Liver (tissue), 9 donors: ENCODE data around the gene EYA4. TPM values are rescaled to one million over a fixed set of nuclear protein-coding genes. Genes with fewer than 3 reads are reported as not detected.

Experiments used
- DNase-seq: peaks from one replicate; pipeline ENCODE4 v3.0.0-alpha.2; 2017; ENCODE audit warnings: low spot score
- H3K27ac ChIP-seq, 2 donors: one replicate each; pipeline ENCODE4 v1.7.0; 2013; ENCODE audit warnings: inconsistent platforms in 2 of 2, low read length in 2 of 2, control low read depth in 1 of 2, low read depth in 1 of 2, mild to moderate bottlenecking in 1 of 2
- H3K27me3 ChIP-seq, 4 donors: one replicate each; pipeline versions ENCODE4 v1.6.1 to v1.7.0; 2013; ENCODE audit warnings: low read length in 3 of 4, inconsistent platforms in 1 of 4, mild to moderate bottlenecking in 1 of 4, moderate library complexity in 1 of 4; ENCODE audit not compliant: control insufficient read depth in 4 of 4, insufficient read depth in 4 of 4
- H3K36me3 ChIP-seq, 4 donors: one replicate each; pipeline versions ENCODE4 v1.6.1 to v1.7.0; 2013; ENCODE audit warnings: low read length in 3 of 4, mild to moderate bottlenecking in 3 of 4, low read depth in 1 of 4, moderate library complexity in 1 of 4; ENCODE audit not compliant: control insufficient read depth in 4 of 4, insufficient read depth in 3 of 4
- H3K4me1 ChIP-seq, 4 donors: one replicate each; pipeline versions ENCODE4 v1.6.1 to v1.7.0; 2013; ENCODE audit warnings: low read length in 3 of 4, mild to moderate bottlenecking in 3 of 4, moderate library complexity in 1 of 4; ENCODE audit not compliant: control insufficient read depth in 4 of 4, insufficient read depth in 4 of 4
- H3K4me3 ChIP-seq, 3 donors: one replicate each; pipeline versions ENCODE4 v1.6.1 to v1.7.0; 2013; ENCODE audit warnings: low read length in 3 of 3, control low read depth in 1 of 3, low read depth in 1 of 3, mild to moderate bottlenecking in 1 of 3
- H3K9ac ChIP-seq, 2 donors: one replicate each; pipeline ENCODE4 v1.7.0; 2013; ENCODE audit warnings: low read length in 2 of 2, mild to moderate bottlenecking in 2 of 2, moderate library complexity in 2 of 2, control low read depth in 1 of 2, low read depth in 1 of 2
- H3K9me3 ChIP-seq, 4 donors: one replicate each; pipeline versions ENCODE4 v1.6.1 to v1.7.0; 2013; ENCODE audit warnings: low read length in 3 of 4; ENCODE audit not compliant: control insufficient read depth in 4 of 4
- ATF3 ChIP-seq: IDR thresholded peaks from 2 replicates; pipeline ENCODE4 v1.6.1; 2016; ENCODE audit warnings: antibody characterized with exemption
- EGR1 ChIP-seq, 2 donors: IDR thresholded peaks; 2 replicates each; pipeline ENCODE4 v1.6.1; 2016 to 2018; ENCODE audit warnings: antibody characterized with exemption in 2 of 2, low read depth in 2 of 2
- HNF4A ChIP-seq, 2 donors: conservative IDR thresholded peaks; 2 replicates each; pipeline ENCODE4 v1.6.1; 2016; ENCODE audit warnings: antibody characterized with exemption in 2 of 2, mild to moderate bottlenecking in 2 of 2
- HNF4G ChIP-seq: IDR thresholded peaks from 2 replicates; pipeline ENCODE4 v1.6.1; 2016; ENCODE audit warnings: antibody characterized with exemption
- JUND ChIP-seq, 2 donors: IDR thresholded peaks; 2 replicates each; pipeline ENCODE4 v1.6.1; 2016; ENCODE audit warnings: antibody characterized with exemption in 2 of 2
- MAX ChIP-seq: IDR thresholded peaks from 2 replicates; pipeline ENCODE4 v1.6.1; 2016; ENCODE audit warnings: antibody characterized with exemption
- NR2F2 ChIP-seq: IDR thresholded peaks from 2 replicates; pipeline ENCODE4 v1.6.1; 2016; ENCODE audit warnings: antibody characterized with exemption
- RXRA ChIP-seq, 2 donors: IDR thresholded peaks; 2 replicates each; pipeline ENCODE4 v1.6.1; 2017 to 2018; ENCODE audit warnings: antibody characterized with exemption in 2 of 2, mild to moderate bottlenecking in 1 of 2
- SP1 ChIP-seq: IDR thresholded peaks from 2 replicates; pipeline ENCODE4 v1.6.1; 2018; ENCODE audit warnings: antibody characterized with exemption, mild to moderate bottlenecking
- TAF1 ChIP-seq: conservative IDR thresholded peaks from 2 replicates; pipeline ENCODE4 v1.6.1; 2016; ENCODE audit warnings: antibody characterized with exemption, mild to moderate bottlenecking
- YY1 ChIP-seq: IDR thresholded peaks from 2 replicates; pipeline ENCODE4 v1.6.1; 2016; ENCODE audit warnings: antibody characterized with exemption, mild to moderate bottlenecking
- ZBTB33 ChIP-seq: IDR thresholded peaks from 2 replicates; pipeline ENCODE4 v1.6.1; 2016; ENCODE audit warnings: antibody characterized with exemption
- WGBS: extraction: QIAGEN DNeasy Blood & Tissue Kit; methylation state at CpG from one replicate; pipeline ENCODE4 v1.1.7; 2013; 5-methylcytosine and 5-hydroxymethylcytosine counted together
- polyA plus RNA-seq, 2 donors: library from polyadenylated mRNA; stranded (reverse) in 1 of 2; unstranded in 1 of 2; fragments of 200-250 nt in 1 of 2; fragments of >200 nt in 1 of 2; fragmentation: Nextera tagmentation in 1 of 2; extraction: Ambion mirVana in 1 of 2; gene quantifications; one replicate each; pipeline versions ENCODE4 v1.2.1 to v1.2.3, GENCODE V29; 2013 to 2015
- total RNA-seq, 2 donors: library from RNA; depleted of rRNA; stranded (reverse); fragments of >200 nt; gene quantifications; one replicate each; pipeline ENCODE4 v1.2.3, GENCODE V29; 2014
- TF ChIP-seq, protein P1 (sequence below): fragments of 150-350 bp; IDR thresholded peaks from 2 replicates; pipeline ENCODE4 v1.5.1; 2017; ENCODE audit warnings: improper control_type of control experiment, low read depth, low read length; ENCODE audit not compliant: missing input control
- donor health status: healthy.
- donor health status: healthy.
- donor health status: healthy.
- donor health status: healthy.
- donor health status: healthy.

EYA4 gene
- total and polyA plus RNA-seq, 4 donors: 0.05 to 0.50 TPM; not detected in 2

GRCh38 chr6:133290930-133291329 lies 49.8 kb downstream of the EYA4 start:
- Histone ChIP-seq H3K27ac (no peak overlapping the region), H3K9me3 (no peaks in the 10 kb centered on the region), H3K4me3 (no peak overlapping the region), H3K36me3 (no peaks in the 10 kb centered on the region), H3K4me1 (peaks cover 0 to 5% (median 0%) of the 10 kb centered on the region in 4 donors), H3K27me3 (no peaks in the 10 kb centered on the region), H3K9ac (no peak overlapping the region)
- DNase-seq: no peak
- TF ChIP-seq, protein P1, sequence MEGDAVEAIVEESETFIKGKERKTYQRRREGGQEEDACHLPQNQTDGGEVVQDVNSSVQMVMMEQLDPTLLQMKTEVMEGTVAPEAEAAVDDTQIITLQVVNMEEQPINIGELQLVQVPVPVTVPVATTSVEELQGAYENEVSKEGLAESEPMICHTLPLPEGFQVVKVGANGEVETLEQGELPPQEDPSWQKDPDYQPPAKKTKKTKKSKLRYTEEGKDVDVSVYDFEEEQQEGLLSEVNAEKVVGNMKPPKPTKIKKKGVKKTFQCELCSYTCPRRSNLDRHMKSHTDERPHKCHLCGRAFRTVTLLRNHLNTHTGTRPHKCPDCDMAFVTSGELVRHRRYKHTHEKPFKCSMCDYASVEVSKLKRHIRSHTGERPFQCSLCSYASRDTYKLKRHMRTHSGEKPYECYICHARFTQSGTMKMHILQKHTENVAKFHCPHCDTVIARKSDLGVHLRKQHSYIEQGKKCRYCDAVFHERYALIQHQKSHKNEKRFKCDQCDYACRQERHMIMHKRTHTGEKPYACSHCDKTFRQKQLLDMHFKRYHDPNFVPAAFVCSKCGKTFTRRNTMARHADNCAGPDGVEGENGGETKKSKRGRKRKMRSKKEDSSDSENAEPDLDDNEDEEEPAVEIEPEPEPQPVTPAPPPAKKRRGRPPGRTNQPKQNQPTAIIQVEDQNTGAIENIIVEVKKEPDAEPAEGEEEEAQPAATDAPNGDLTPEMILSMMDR: no peak
- TF ChIP-seq ZBTB33 (no peak), TAF1 (no peak), NR2F2 (no peak), ATF3 (no peak), EGR1 (IDR thresholded peaks at IDR 0.05; ENCODE audit: low read depth in 2 of 2) (no peak), YY1 (no peak)
- 71% methylated on average over 1 of the region's 1 CpG for WGBS

GRCh38 chr6:133291671-133292070 lies 50.5 kb downstream of the EYA4 start:
- Histone ChIP-seq H3K27ac (no peak overlapping the region), H3K4me1 (peaks cover 0 to 5% (median 0%) of the 10 kb centered on the region in 4 donors), H3K27me3 (no peaks in the 10 kb centered on the region), H3K9ac (no peak overlapping the region), H3K36me3 (no peaks in the 10 kb centered on the region), H3K4me3 (no peak overlapping the region), H3K9me3 (no peaks in the 10 kb centered on the region)
- no peak for DNase-seq
- WGBS: 41% methylated on average over 1 of the region's 1 CpG
- no peak for TF ChIP-seq RXRA (IDR thresholded peaks at IDR 0.05)
- TF ChIP-seq HNF4G: no peak
- no peak for TF ChIP-seq TAF1
- TF ChIP-seq, protein P1: no peak
- TF ChIP-seq HNF4A (conservative IDR thresholded peaks at IDR 0.05): no peak
- no peak for TF ChIP-seq MAX
- no peak for TF ChIP-seq JUND (IDR thresholded peaks at IDR 0.05)
- TF ChIP-seq ZBTB33: no peak
- no peak for TF ChIP-seq SP1
- TF ChIP-seq ATF3: no peak
- no peak for TF ChIP-seq EGR1 (IDR thresholded peaks at IDR 0.05; ENCODE audit: low read depth in 2 of 2)
- no peak for TF ChIP-seq YY1
